HT-29 (cell line): Measurements from ENCODE around the gene OR13F1. TPM values are rescaled to one million over a fixed set of nuclear protein-coding genes. Genes with fewer than 3 reads are reported as not detected.
"Not testable (repeated sequence)": the region's sequence is repeated elsewhere in the genome, so short reads cannot be mapped to it uniquely, and the experiment has no call there.

ENCODE experiments used
- DNase-seq: peaks from one replicate; pipeline ENCODE4 v3.0.0-alpha.2; 2015; ENCODE audit warnings: low spot score
- total RNA-seq: library from RNA; depleted of rRNA; stranded (reverse); fragments of >200 nt; shearing (Covaris generic); gene quantifications from 2 replicates; pipeline ENCODE4 v1.2.3, GENCODE V29; 2014; rRNA removed

Gene OR13F1
- total RNA-seq, result not detected in 2 replicates

- no peak for DNase-seq
Measured at GRCh38 chr9:104503963-104504362, at the start of gene OR13F1. Gene OR13F1 (plus strand): TSS chr9:104504263. CDS start chr9:104504263, 0 bp downstream.

- DNase-seq, result no peak
Measured at GRCh38 chr9:104456831-104457230, 47.2 kb upstream of the OR13F1 start.

GRCh38 chr9:104463864-104464263, 40.2 kb upstream of the OR13F1 start:
- DNase-seq, result no peak

- DNase-seq, result no peak
Measured at GRCh38 chr9:104468261-104468660, 35.8 kb upstream of the OR13F1 start.

GRCh38 chr9:104482921-104483570, 21.0 kb upstream of the OR13F1 start:
- DNase-seq, result no peak

GRCh38 chr9:104485014-104485413, 19.0 kb upstream of the OR13F1 start:
- DNase-seq, result no peak

- no peak for DNase-seq
Measured at GRCh38 chr9:104494808-104495207, 9.3 kb upstream of the OR13F1 start.

GRCh38 chr9:104503440-104503839, 623 bp upstream of the OR13F1 start:
- no peak for DNase-seq

- DNase-seq, result no peak
Measured at GRCh38 chr9:104506565-104506964, 2.5 kb downstream of the OR13F1 start.

- no peak for DNase-seq
Measured at GRCh38 chr9:104514901-104515300, 10.8 kb downstream of the OR13F1 start.

- DNase-seq, result not testable (repeated sequence)
Measured at GRCh38 chr9:104520241-104520640, 16.2 kb downstream of the OR13F1 start.

- DNase-seq, result no peak
Measured at GRCh38 chr9:104527109-104527508, 23.0 kb downstream of the OR13F1 start, which contains the start of gene OR13C4. Gene OR13C4 (minus strand): TSS chr9:104527209. CDS start chr9:104527209, 0 bp downstream.

GRCh38 chr9:104536756-104537155, 32.7 kb downstream of the OR13F1 start, which contains the start of gene OR13C3:
Gene OR13C3 (minus strand): TSS chr9:104536856. CDS start chr9:104536723, 133 bp downstream.
- no peak for DNase-seq

- no peak for DNase-seq
Measured at GRCh38 chr9:104539275-104539674, 35.2 kb downstream of the OR13F1 start.

- no peak for DNase-seq
Measured at GRCh38 chr9:104544644-104545043, 40.6 kb downstream of the OR13F1 start.

GRCh38 chr9:104553261-104553660, 49.2 kb downstream of the OR13F1 start:
- DNase-seq, result no peak

Other genes with a start within 250 kb of the OR13F1 start
- not detected in 2 replicates for gene OR13C4, start 22.9 kb downstream of the OR13F1 start, total RNA-seq
- not detected in 2 replicates for gene OR13C3, start 32.6 kb downstream of the OR13F1 start, total RNA-seq
- gene OR13C8, start 64.9 kb downstream of the OR13F1 start, total RNA-seq, result not detected in 2 replicates
- not detected in 2 replicates for gene OR13C5, start 95.2 kb downstream of the OR13F1 start, total RNA-seq
- not detected in 2 replicates for gene OR13C2, start 101.4 kb downstream of the OR13F1 start, total RNA-seq
- gene OR13C9, start 113.9 kb downstream of the OR13F1 start, total RNA-seq, result not detected in 2 replicates
- not detected in 2 replicates for gene OR13D1, start 190.3 kb downstream of the OR13F1 start, total RNA-seq
- gene NIPSNAP3A, start 243.4 kb downstream of the OR13F1 start, total RNA-seq, result 7.0 TPM in 2 replicates